Fibroblast of lung (primary cell): ENCODE results near the gene FBXO7. TPM values are rescaled to one million over a fixed set of nuclear protein-coding genes. Genes with fewer than 3 reads are reported as not detected.

Source experiments
- DNase-seq, 2 donors: peaks; one replicate each; pipeline versions ENCODE4 v3.0.0 to v3.0.0-alpha.2; 2010; ENCODE audit warnings: low read depth in 2 of 2
- H2AFZ ChIP-seq: 2 replicates; pipeline ENCODE4 v1.5.1; 2012; ENCODE audit warnings: low read length, control low read depth, inconsistent platforms
- H3K27ac ChIP-seq: 2 replicates; pipeline ENCODE4 v1.5.1; 2011; ENCODE audit warnings: low read length, control low read depth; ENCODE audit not compliant: insufficient read depth
- H3K27me3 ChIP-seq: 2 replicates; pipeline ENCODE4 v1.5.1; 2011; ENCODE audit warnings: mild to moderate bottlenecking, low read length; ENCODE audit not compliant: control insufficient read depth, insufficient read depth
- H3K36me3 ChIP-seq: 2 replicates; pipeline ENCODE4 v1.5.1; 2011; ENCODE audit warnings: low read length; ENCODE audit not compliant: control insufficient read depth, insufficient read depth
- H3K4me1 ChIP-seq: 2 replicates; pipeline ENCODE4 v1.5.1; 2011; ENCODE audit warnings: low read length; ENCODE audit not compliant: control insufficient read depth, insufficient read depth; ENCODE audit errors: extremely low read depth
- H3K4me2 ChIP-seq: 2 replicates; pipeline ENCODE4 v1.5.1; 2011; ENCODE audit warnings: low read length, control low read depth; ENCODE audit not compliant: insufficient read depth; ENCODE audit errors: extremely low read depth
- H3K4me3 ChIP-seq, 4 experiments: fragments of 200-600 bp in 1 of 4; sonication (generic) in 1 of 4; replicated peaks in 1 of 4; 2 replicates each; pipeline ENCODE4 v1.5.1; 2011 to 2016; ENCODE audit warnings: low read length in 4 of 4, low read depth in 3 of 4, mild to moderate bottlenecking in 3 of 4, control low read depth in 2 of 4, inconsistent platforms in 1 of 4, mixed read lengths in 1 of 4; ENCODE audit not compliant: insufficient read depth in 1 of 4; ENCODE audit errors: control extremely low read depth in 1 of 4
- H3K79me2 ChIP-seq: 2 replicates; pipeline ENCODE4 v1.5.1; 2012; ENCODE audit warnings: mild to moderate bottlenecking, low read length, inconsistent platforms; ENCODE audit not compliant: control insufficient read depth, insufficient read depth
- H3K9ac ChIP-seq: 2 replicates; pipeline ENCODE4 v1.5.1; 2011; ENCODE audit warnings: mild to moderate bottlenecking, low read length, control low read depth; ENCODE audit not compliant: insufficient read depth
- H3K9me3 ChIP-seq: 2 replicates; pipeline ENCODE4 v1.5.1; 2012; ENCODE audit warnings: low read depth, low read length; ENCODE audit not compliant: control insufficient read depth, insufficient read depth
- H4K20me1 ChIP-seq: 2 replicates; pipeline ENCODE4 v1.5.1; 2011; ENCODE audit warnings: low read length; ENCODE audit not compliant: control insufficient read depth, insufficient read depth; ENCODE audit errors: extremely low read depth
- EZH2 ChIP-seq: IDR thresholded peaks from 2 replicates; pipeline ENCODE4 v1.5.1; 2012; ENCODE audit warnings: low read length, control low read depth, mild to moderate bottlenecking; ENCODE audit errors: missing control alignments
- polyA plus RNA-seq, 2 donors: library from polyadenylated mRNA; depleted of rRNA in 1 of 2; stranded (reverse) in 1 of 2; unstranded in 1 of 2; fragments of >200 nt; gene quantifications; 2 replicates each; pipeline ENCODE4 v1.2.1, GENCODE V29; 2011 to 2012; ENCODE audit warnings: missing spikeins in 1 of 2
- total RNA-seq: library from RNA; depleted of rRNA; stranded (reverse); fragments of >200 nt; gene quantifications from 2 replicates; pipeline ENCODE4 v1.2.1, GENCODE V29; 2014
- TF ChIP-seq, protein P1 (sequence below), 2 donors: IDR thresholded peaks in 1 of 2; conservative IDR thresholded peaks in 1 of 2; 1 replicate in 1 of 2; 2 replicates in 1 of 2; pipeline ENCODE4 v1.5.1; 2011 to 2012; ENCODE audit warnings: low read length in 2 of 2, control low read depth in 1 of 2, inconsistent platforms in 1 of 2, low read depth in 1 of 2, mild to moderate bottlenecking in 1 of 2

Gene FBXO7
- total and polyA plus RNA-seq, 2 donors (not counting 1 experiment from before 2014, with no cell fraction given) = 51.2 to 130 TPM

DNA sequence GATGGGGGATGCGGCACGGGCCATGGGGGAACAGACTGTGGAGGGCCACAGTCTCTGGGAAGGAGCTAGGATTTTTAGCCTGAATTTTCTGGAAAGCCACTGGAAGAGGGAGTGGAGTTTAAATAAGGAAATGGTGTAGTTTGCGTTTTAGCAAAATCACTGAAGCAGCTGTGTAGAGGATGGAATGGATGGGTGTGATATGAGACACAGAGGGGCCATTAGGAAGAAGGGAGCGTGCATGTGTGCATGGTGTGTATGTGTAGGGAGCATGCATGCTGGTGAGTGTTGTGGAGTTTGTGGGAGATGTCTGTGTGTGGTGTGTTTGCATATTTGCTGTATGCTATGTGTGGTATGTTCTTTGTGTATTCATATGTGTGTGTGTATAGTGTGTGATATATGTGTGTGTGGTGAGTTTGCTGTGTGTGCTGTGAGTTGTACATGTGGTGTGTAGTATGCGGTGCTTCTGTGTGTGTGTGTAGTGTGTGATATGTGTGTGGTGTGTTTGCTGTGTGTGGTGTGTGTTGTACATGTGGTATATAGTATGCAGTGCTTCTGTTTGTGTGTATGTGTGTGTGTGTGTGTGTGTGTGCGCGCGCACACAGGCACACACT is 67.6 kb downstream of the FBXO7 start:
- no peak overlapping the region for H3K27ac ChIP-seq
- no peaks in the 10 kb centered on the region for H3K36me3 ChIP-seq
- no peak overlapping the region for H2AFZ ChIP-seq
- DNase-seq = no peak
- no peaks in the 10 kb centered on the region for H4K20me1 ChIP-seq
- H3K9ac ChIP-seq = no peak overlapping the region
- H3K79me2 ChIP-seq = no peaks in the 10 kb centered on the region
- no peak overlapping the region for H3K4me3 ChIP-seq
- no peak for TF ChIP-seq EZH2
- TF ChIP-seq, protein P1, sequence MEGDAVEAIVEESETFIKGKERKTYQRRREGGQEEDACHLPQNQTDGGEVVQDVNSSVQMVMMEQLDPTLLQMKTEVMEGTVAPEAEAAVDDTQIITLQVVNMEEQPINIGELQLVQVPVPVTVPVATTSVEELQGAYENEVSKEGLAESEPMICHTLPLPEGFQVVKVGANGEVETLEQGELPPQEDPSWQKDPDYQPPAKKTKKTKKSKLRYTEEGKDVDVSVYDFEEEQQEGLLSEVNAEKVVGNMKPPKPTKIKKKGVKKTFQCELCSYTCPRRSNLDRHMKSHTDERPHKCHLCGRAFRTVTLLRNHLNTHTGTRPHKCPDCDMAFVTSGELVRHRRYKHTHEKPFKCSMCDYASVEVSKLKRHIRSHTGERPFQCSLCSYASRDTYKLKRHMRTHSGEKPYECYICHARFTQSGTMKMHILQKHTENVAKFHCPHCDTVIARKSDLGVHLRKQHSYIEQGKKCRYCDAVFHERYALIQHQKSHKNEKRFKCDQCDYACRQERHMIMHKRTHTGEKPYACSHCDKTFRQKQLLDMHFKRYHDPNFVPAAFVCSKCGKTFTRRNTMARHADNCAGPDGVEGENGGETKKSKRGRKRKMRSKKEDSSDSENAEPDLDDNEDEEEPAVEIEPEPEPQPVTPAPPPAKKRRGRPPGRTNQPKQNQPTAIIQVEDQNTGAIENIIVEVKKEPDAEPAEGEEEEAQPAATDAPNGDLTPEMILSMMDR (conservative IDR thresholded peaks at IDR 0.05 in 1 of 2, IDR thresholded peaks at IDR 0.05 in 1 of 2; ENCODE audit: low read depth in 1 of 2, low read length in 2 of 2) = no peak
- H3K27me3 ChIP-seq = no peaks in the 10 kb centered on the region
- H3K4me2 ChIP-seq = no peak overlapping the region
- no peaks in the 10 kb centered on the region for H3K9me3 ChIP-seq
- H3K4me1 ChIP-seq = peaks cover 5% of the 10 kb centered on the region

DNA sequence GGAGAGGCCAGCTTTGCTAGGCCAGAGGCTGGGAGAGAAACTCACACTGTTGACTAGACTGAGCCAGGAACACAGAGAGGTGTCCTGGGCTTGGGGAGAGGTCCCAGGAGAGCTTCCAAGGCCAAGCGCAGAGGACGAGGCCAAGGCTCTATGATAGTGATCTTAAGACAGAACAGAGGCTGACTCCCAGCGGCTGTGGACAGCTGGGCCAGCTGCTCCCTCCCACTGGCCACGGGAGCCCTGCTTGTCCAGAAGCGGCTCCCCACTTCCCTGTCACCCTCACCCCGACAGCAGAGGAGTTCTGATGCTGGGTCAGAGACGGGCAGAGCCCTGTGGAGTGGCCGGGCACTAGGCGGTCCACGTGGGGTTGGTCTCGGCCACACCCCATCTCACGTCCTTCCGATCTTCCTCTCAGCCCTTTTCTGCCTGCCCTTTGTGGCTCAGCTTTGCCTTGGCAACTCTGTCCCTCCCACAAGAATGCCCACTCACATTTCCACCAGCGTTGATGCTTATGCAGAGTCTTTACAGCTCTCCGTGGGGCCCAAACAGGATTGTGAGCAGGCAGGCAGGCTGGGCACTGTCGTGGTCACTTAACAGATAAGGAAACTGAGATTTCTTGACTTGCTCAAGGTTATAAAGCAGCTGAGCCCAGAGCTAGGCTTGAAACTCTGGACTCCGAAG is 68.2 kb downstream of the FBXO7 start:
- no peak overlapping the region for H3K9ac ChIP-seq
- no peak overlapping the region for H3K4me2 ChIP-seq
- H3K9me3 ChIP-seq = no peaks in the 10 kb centered on the region
- DNase-seq = no peak
- peak overlapping the region; percentile 26 for H2AFZ ChIP-seq
- no peak overlapping the region for H3K4me3 ChIP-seq
- H3K36me3 ChIP-seq = no peaks in the 10 kb centered on the region
- no peaks in the 10 kb centered on the region for H3K79me2 ChIP-seq
- H3K27ac ChIP-seq = no peak overlapping the region
- peaks cover 5% of the 10 kb centered on the region for H3K4me1 ChIP-seq
- TF ChIP-seq, protein P1 (conservative IDR thresholded peaks at IDR 0.05 in 1 of 2, IDR thresholded peaks at IDR 0.05 in 1 of 2; ENCODE audit: low read depth in 1 of 2, low read length in 2 of 2) = no peak
- peak; percentile 66 for TF ChIP-seq EZH2
- no peaks in the 10 kb centered on the region for H4K20me1 ChIP-seq
- no peaks in the 10 kb centered on the region for H3K27me3 ChIP-seq

DNA sequence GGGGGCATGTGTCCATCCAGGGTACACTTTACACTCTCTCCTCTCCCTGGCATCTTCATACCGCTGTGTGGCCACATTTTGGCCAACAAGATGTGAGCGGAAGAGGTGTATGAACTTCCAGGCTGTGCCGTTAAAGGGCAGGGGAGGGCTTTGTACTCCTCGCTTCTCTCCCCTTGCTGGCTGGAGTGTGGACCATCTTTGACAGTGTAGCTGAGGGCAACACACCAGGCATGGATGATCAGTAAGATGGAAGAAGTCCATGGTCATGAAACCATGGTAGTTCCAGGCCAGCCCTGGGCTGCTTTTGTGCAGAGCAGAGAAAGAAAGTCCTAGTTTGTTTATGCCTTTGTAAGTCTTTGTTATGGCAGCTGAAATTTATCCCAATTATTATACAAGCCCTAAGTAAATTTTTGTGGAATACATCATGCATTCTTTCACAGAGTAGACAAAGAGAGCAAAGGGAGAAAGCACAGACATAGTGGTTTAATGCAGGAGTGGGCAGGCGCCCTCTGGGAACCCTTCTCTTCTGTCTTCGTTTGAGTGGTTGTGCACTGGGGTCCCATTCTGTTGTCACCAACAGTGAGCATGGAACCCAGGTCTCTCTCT is 70.4 kb downstream of the FBXO7 start:
- peaks cover 5% of the 10 kb centered on the region for H3K4me1 ChIP-seq
- H3K36me3 ChIP-seq = no peaks in the 10 kb centered on the region
- TF ChIP-seq, protein P1 (conservative IDR thresholded peaks at IDR 0.05 in 1 of 2, IDR thresholded peaks at IDR 0.05 in 1 of 2; ENCODE audit: low read depth in 1 of 2, low read length in 2 of 2) = no peak
- no peak overlapping the region for H2AFZ ChIP-seq
- no peak overlapping the region for H3K9ac ChIP-seq
- H3K79me2 ChIP-seq = no peaks in the 10 kb centered on the region
- H3K27ac ChIP-seq = no peak overlapping the region
- H3K9me3 ChIP-seq = no peaks in the 10 kb centered on the region
- H4K20me1 ChIP-seq = no peaks in the 10 kb centered on the region
- peak; percentile 51 to 74 for DNase-seq
- H3K27me3 ChIP-seq = no peaks in the 10 kb centered on the region
- no peak overlapping the region for H3K4me2 ChIP-seq
- H3K4me3 ChIP-seq = no peak overlapping the region
